NT2/D1 (cell line): ENCODE results near the gene ERFE.
A peak's percentile ranks its signal among the peaks of the same experiment; 100 is the strongest.

ENCODE experiments used
- DNase-seq: peaks from one replicate; pipeline ENCODE4 v3.0.0-alpha.2; 2011; ENCODE audit warnings: low read depth, low spot score
- H3K27me3 ChIP-seq: 2 replicates; pipeline ENCODE4 v1.6.0; 2011; ENCODE audit warnings: mild to moderate bottlenecking; ENCODE audit not compliant: insufficient read length, insufficient read depth
- H3K36me3 ChIP-seq: 2 replicates; pipeline ENCODE4 v1.6.1; 2011; ENCODE audit warnings: mild to moderate bottlenecking, low read length, mixed read lengths; ENCODE audit not compliant: insufficient read depth, insufficient read length
- H3K4me1 ChIP-seq: 2 replicates; pipeline ENCODE4 v1.5.1; 2011; ENCODE audit not compliant: insufficient read depth, insufficient read length
- H3K4me3 ChIP-seq: 2 replicates; pipeline ENCODE4 v1.5.1; 2011; ENCODE audit warnings: low read depth; ENCODE audit not compliant: insufficient read length
- H3K9ac ChIP-seq: 2 replicates; pipeline ENCODE4 v1.6.0; 2011; ENCODE audit warnings: low read depth; ENCODE audit not compliant: insufficient read length
- H3K9me3 ChIP-seq: 2 replicates; pipeline ENCODE4 v1.5.1; 2011; ENCODE audit warnings: mild to moderate bottlenecking, low read length; ENCODE audit not compliant: insufficient read depth
- SUZ12 ChIP-seq: IDR thresholded peaks from 2 replicates; pipeline ENCODE4 v1.6.1; 2011; ENCODE audit not compliant: insufficient read length, insufficient read depth; ENCODE audit errors: extremely low read depth
- YY1 ChIP-seq: IDR thresholded peaks from 2 replicates; pipeline ENCODE4 v1.6.1; 2011; ENCODE audit not compliant: insufficient read length, insufficient read depth
- ZNF274 ChIP-seq: IDR thresholded peaks from 2 replicates; pipeline ENCODE4 v1.6.1; 2011; ENCODE audit warnings: mild to moderate bottlenecking, low read depth, low read length

The ERFE gene

DNA sequence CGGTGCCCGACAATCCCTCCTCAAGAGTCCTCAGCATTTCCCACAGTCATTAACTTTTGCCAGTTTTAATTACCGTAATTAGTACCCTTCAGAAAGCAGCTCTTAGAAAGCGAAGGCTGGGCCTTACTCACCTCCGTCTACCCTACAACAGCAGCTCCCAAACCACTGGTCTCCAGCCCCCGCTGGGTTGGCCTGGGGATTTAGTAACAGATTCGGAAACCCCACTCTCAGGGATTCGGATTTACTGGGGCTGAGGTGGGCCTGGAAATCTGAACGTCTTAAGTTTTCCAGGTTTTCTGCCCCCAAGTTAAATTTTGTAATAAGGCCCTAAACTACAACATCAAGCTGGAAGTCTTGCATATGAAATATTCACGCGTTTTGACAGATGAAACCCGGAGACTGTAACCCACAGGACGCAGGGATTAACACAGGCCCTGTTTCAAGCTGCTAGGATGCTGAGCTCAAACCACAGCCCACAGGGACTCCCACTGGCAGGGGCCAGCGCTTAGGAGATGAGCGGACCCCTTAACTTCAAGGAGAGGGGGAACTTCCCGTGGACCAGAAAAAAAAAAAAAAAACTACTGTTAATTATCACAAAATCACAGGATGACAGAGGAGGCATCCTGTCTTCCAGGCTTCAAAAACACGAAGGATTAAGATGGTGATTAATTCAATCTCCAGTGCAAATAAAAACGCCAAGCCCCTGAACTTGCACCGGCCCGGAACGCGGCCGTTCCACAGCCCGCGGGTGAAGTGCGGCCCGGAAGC is 43.7 kb downstream of the ERFE start:
- Histone ChIP-seq H3K36me3 (peaks cover 20% of the 10 kb centered on the region), H3K4me1 (peaks cover 3% of the 10 kb centered on the region), H3K27me3 (peaks cover 7% of the 10 kb centered on the region), H3K9ac (peak overlapping the region; percentile 95), H3K4me3 (peak overlapping the region; percentile 85), H3K9me3 (peaks cover 18% of the 10 kb centered on the region)
- no peak for DNase-seq
- TF ChIP-seq SUZ12, result no peak
- no peak for TF ChIP-seq YY1
- no peak for TF ChIP-seq ZNF274

GRCh38 chr2:238203094-238203972 is 44.6 kb downstream of the ERFE start, which contains the start of gene ILKAP:
Gene ILKAP, minus strand, starts transcription at chr2:238203695. Its CDS starts 142 bp downstream, at chr2:238203553.
- peak within 1 kb of the TSS; percentile 85 for H3K4me3 ChIP-seq
- no peak for TF ChIP-seq YY1
- no peak for TF ChIP-seq SUZ12
- no peak for TF ChIP-seq ZNF274
- peaks cover 18% of the 10 kb centered on the region for H3K36me3 ChIP-seq
- H3K4me1 ChIP-seq, result peaks cover 3% of the 10 kb centered on the region
- H3K9me3 ChIP-seq, result peaks cover 18% of the 10 kb centered on the region
- DNase-seq, result peak; percentile 62
- H3K9ac ChIP-seq, result peak within 1 kb of the TSS; percentile 95
- peaks cover 9% of the 10 kb centered on the region for H3K27me3 ChIP-seq

DNA sequence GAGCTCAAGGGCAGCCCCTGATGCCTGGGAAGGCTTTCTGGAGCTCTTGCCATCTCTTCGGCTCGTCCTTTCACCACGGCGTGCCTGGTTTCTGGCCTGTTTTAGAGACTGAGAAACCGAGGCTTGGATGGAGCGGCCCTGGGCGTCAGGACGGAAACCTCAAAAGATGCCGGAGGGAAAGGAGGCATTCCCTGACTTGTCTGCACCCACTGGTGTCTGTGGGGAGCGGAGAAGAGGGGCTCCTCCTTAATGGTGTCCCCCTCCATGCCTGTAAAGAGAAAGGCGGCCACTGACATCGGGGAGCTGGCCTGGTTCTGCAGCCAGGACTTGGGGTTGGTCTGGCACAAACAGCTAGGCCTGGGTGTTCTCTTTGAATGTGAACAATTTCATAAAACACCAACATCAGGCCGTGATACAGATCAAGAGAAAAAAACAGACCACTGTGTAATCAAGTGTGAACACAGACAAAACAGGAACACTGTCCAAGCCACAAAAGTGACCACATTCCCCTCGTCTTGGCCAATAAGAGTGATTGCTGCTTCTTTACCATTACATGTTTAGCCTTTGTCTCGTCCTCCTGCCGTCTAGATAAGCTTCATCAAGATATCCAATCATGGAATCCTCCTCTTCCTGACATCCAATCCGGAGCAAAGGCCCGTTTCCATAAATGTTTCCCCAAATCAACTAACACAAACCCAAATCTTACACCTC is 45.4 kb downstream of the ERFE start:
- H3K9ac ChIP-seq, result peak overlapping the region; percentile 84
- H3K9me3 ChIP-seq, result peaks cover 18% of the 10 kb centered on the region
- no peak for TF ChIP-seq ZNF274
- no peak for TF ChIP-seq SUZ12
- TF ChIP-seq YY1, result no peak
- H3K4me1 ChIP-seq, result peaks cover 3% of the 10 kb centered on the region
- H3K27me3 ChIP-seq, result peaks cover 9% of the 10 kb centered on the region
- H3K4me3 ChIP-seq, result peak overlapping the region; percentile 85
- DNase-seq, result no peak
- peaks cover 14% of the 10 kb centered on the region for H3K36me3 ChIP-seq

- no peak overlapping the region for H3K9ac ChIP-seq
- H3K27me3 ChIP-seq, result peaks cover 9% of the 10 kb centered on the region
- peaks cover 25% of the 10 kb centered on the region for H3K9me3 ChIP-seq
- no peaks in the 10 kb centered on the region for H3K36me3 ChIP-seq
- H3K4me1 ChIP-seq, result peaks cover 3% of the 10 kb centered on the region
- no peak for DNase-seq
- H3K4me3 ChIP-seq, result no peak overlapping the region
- no peak for TF ChIP-seq SUZ12
- no peak for TF ChIP-seq ZNF274
- TF ChIP-seq YY1, result no peak
These were observed 48.2 kb downstream of the ERFE start for GRCh38 chr2:238207006-238207405.

- DNase-seq, result no peak
- H3K36me3 ChIP-seq, result no peaks in the 10 kb centered on the region
- peaks cover 6% of the 10 kb centered on the region for H3K4me1 ChIP-seq
- H3K9me3 ChIP-seq, result peaks cover 8% of the 10 kb centered on the region; the same call in 1 of the 2 replicates
- no peak overlapping the region for H3K4me3 ChIP-seq
- TF ChIP-seq SUZ12, result no peak
- no peak for TF ChIP-seq ZNF274
- no peak for TF ChIP-seq YY1
- H3K9ac ChIP-seq, result no peak overlapping the region
- no peaks in the 10 kb centered on the region for H3K27me3 ChIP-seq
These were observed 57.9 kb downstream of the ERFE start for GRCh38 chr2:238216651-238217184.
